ENCODE results near the gene OSBPL5. TPM values are rescaled to one million over a fixed set of nuclear protein-coding genes. Genes with fewer than 3 reads are reported as not detected.

OSBPL5 gene, protein sequence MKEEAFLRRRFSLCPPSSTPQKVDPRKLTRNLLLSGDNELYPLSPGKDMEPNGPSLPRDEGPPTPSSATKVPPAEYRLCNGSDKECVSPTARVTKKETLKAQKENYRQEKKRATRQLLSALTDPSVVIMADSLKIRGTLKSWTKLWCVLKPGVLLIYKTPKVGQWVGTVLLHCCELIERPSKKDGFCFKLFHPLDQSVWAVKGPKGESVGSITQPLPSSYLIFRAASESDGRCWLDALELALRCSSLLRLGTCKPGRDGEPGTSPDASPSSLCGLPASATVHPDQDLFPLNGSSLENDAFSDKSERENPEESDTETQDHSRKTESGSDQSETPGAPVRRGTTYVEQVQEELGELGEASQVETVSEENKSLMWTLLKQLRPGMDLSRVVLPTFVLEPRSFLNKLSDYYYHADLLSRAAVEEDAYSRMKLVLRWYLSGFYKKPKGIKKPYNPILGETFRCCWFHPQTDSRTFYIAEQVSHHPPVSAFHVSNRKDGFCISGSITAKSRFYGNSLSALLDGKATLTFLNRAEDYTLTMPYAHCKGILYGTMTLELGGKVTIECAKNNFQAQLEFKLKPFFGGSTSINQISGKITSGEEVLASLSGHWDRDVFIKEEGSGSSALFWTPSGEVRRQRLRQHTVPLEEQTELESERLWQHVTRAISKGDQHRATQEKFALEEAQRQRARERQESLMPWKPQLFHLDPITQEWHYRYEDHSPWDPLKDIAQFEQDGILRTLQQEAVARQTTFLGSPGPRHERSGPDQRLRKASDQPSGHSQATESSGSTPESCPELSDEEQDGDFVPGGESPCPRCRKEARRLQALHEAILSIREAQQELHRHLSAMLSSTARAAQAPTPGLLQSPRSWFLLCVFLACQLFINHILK
- 10 to 100 TPM; 17.8 to 18.3 TPM for total RNA-seq
- polyA plus RNA-seq, result 1 to 10 TPM; 4.4 to 5.5 (median 4.5) TPM
- total RNA-seq, result 5.2 to 25.6 (median 24.7) reads per million in 6 experiments

DNA sequence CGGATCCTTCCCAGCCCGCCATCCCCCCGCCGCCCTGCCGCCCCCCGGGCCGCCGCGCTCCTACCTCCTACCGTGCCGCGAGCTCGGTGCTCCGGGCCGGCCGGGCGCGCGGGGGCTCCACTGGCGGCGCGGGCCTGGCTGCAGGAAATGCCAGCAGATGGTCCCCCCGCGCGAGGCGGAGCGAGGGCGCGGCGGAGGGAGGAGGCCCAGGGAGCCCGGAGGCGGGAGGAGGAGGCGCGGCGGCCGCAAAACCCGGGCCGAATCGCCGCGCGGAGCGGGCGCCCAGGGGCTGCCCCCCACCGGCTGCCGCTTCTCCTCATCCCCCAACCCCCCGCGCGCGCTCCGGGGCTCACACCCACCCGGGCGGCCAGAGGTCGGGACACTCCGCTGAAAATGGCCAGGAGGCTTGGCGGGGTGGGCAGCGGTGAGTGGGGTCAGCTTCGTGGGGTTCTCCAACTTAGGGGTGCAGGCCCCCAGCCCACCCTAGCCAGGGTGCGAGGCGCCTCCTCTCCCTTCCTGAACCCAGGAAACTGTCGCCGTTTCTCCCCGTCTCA, at the start of gene OSBPL5:
TSS of gene OSBPL5 (minus strand) at position 159 of the 554 bp plus-strand sequence. CDS start 36,162 bp downstream, outside the sequence.
- peaks cover 0 to 12% (median 2%) of the 10 kb centered on the region in 5 donors for H3K27me3 Mint-ChIP-seq
- H3K27ac Mint-ChIP-seq, result peak within 1 kb of the TSS; percentile 57 to 95 (median 76)
- H3K9me3 Mint-ChIP-seq, result no peaks in the 10 kb centered on the region
- H3K4me3 Mint-ChIP-seq, result peak within 1 kb of the TSS; percentile 79 to 93 (median 86)
- peak; percentile 29 to 73 (median 55) for DNase-seq
- peak; percentile 66 to 79 for ATAC-seq
- POLR2A ChIA-PET, result interaction anchor here (0.6 kb wide), 1 partner anchor 149 kb away, joined by 4 read pairs; no protein-coding TSS in a partner anchor
- H3K36me3 Mint-ChIP-seq, result no peaks in the 10 kb centered on the region
- peaks cover 37 to 59% (median 51%) of the 10 kb centered on the region in 4 donors for H3K4me1 Mint-ChIP-seq

DNA sequence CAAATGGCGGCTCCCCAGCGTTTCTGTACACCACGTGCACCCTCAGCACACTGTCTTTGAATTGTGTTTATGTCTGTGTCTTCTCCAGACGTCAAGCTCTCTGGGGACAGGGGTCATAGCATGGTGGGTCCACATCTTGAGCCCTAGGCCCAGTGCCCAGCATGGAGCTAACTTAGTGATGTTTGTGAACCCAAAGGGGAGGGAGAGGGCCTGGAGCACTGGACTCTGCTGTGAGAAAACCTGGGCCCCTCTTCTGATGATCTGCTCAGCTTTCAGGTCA, 49.2 kb upstream of the OSBPL5 start:
- POLR2A ChIA-PET, result no interaction called here
- peaks cover 2 to 34% (median 7%) of the 10 kb centered on the region in 5 donors for H3K27me3 Mint-ChIP-seq
- peak in 1 of 10 donors; percentile 8 for DNase-seq
- H3K4me3 Mint-ChIP-seq, result no peak overlapping the region
- no peak for ATAC-seq
- H3K27ac Mint-ChIP-seq, result no peak overlapping the region
- peaks cover 0 to 8% (median 5%) of the 10 kb centered on the region in 3 donors for H3K36me3 Mint-ChIP-seq
- peaks cover 0 to 12% (median 8%) of the 10 kb centered on the region in 4 donors for H3K4me1 Mint-ChIP-seq
- peaks cover 4 to 17% (median 12%) of the 10 kb centered on the region in 9 donors for H3K9me3 Mint-ChIP-seq

DNA sequence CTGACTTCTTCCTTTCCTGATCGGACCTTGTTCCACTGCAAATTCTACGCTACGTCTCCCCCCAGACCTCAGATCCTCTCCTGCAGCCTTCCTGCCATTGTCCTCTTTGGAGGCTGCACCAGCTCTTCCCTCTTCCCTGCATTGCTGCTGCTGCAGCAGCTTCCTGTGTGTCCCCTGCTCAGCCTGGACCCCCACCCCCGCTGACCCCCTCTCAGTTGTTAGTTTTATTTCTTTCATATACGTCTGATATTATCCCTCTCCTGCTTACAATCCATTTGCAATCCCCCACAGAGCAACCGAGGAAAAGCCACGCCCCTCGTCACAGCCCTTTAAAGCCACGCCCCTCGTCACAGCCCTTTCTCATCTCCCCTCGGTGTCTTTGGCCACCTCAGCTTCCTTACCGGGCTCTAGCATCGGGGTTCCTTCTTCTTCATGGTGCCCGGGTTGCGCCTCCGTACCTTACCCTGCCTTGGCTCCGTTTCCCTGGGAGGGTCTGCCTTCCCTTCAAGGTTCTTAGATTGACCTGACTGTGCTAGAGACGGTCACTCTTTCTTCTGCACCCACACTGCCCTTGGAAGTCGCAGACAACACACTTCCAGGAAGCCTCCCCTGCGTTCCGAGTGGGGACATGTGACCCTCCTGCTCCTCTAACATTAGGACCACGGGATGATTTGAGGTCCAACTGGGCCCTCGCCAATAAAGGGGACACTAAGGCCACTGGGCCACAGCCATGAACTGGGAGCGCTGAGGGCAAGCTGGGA, 48.7 kb upstream of the OSBPL5 start:
- POLR2A ChIA-PET, result no interaction called here

DNA sequence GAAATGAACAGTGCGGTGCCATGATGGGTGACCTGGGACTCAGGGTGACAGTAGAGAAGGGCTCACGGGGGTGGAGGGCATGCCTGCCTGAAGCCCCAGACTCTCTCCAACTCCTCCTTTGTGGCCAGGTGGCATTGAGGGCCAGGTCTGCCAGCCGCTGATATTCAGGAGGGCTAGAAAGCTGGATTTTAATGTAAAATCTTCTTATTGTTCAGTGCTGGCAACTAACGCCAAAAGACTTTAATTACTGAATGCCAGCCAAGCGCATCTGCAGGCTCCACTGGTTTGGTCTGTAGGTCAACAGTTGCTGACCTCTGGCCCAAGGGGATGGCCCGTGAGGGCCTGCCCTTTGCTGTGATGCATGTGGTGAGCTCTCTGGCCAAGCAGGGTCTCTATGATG, 43.2 kb upstream of the OSBPL5 start:
- peaks cover 0 to 7% (median 0%) of the 10 kb centered on the region in 5 donors for H3K27me3 Mint-ChIP-seq
- no peak overlapping the region for H3K4me3 Mint-ChIP-seq
- peaks cover 0 to 8% (median 5%) of the 10 kb centered on the region in 3 donors for H3K36me3 Mint-ChIP-seq
- POLR2A ChIA-PET, result no interaction called here
- no peak for ATAC-seq
- peaks cover 0 to 11% (median 6%) of the 10 kb centered on the region in 4 donors for H3K4me1 Mint-ChIP-seq
- no peak overlapping the region for H3K27ac Mint-ChIP-seq
- H3K9me3 Mint-ChIP-seq, result peaks cover 4 to 17% (median 12%) of the 10 kb centered on the region in 9 donors
- DNase-seq, result peak in 1 of 10 donors; percentile 38

More for the DNA sequence above, 48.7 kb upstream of the OSBPL5 start:
- Mint-ChIP-seq H3K36me3 (peaks cover 0 to 8% (median 5%) of the 10 kb centered on the region in 3 donors), H3K4me1 (peaks cover 0 to 12% (median 8%) of the 10 kb centered on the region in 4 donors), H3K9me3 (peaks cover 4 to 17% (median 12%) of the 10 kb centered on the region in 9 donors), H3K27ac (no peak overlapping the region), H3K4me3 (no peak overlapping the region), H3K27me3 (peaks cover 2 to 34% (median 7%) of the 10 kb centered on the region in 5 donors)
- ATAC-seq (no peak), DNase-seq (peak in 1 of 10 donors; percentile 28)

DNA sequence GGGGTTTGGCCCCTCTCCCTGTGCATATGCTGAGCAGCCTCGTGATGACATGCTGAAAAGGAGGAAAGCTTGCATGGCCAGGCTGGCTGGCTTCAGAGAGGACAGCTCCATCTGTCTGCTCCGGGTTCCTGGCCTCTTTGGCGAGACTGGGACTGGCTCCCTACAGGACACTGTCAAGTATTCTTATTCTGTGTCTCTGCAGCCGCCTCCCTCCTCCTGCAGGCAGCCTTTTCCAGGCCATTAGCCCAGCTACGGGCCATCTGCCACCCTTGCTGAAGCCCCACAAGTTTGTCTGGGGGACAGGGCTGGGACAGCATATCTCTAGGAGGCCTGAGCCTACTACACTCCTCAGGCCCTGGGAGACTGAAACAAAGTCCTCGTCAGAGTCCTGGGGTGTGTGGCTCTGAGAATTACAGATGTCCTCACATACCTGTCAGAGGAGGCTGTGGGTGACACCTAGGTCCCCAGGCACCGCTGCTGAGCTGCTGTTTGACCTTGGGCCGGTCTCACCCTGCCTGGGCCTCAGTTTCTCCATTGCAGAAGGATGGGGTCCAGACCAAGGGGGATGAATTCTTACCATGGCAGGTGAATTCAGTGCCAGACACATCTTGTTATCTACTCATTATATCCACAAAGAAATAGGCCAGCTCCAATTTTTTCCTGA, 42.5 kb upstream of the OSBPL5 start:
- POLR2A ChIA-PET, result no interaction called here
- Mint-ChIP-seq H3K27ac (no peak overlapping the region), H3K4me3 (no peak overlapping the region), H3K9me3 (peaks cover 4 to 17% (median 12%) of the 10 kb centered on the region in 9 donors), H3K4me1 (peaks cover 2 to 14% (median 7%) of the 10 kb centered on the region in 4 donors), H3K36me3 (peaks cover 0 to 8% (median 5%) of the 10 kb centered on the region in 3 donors), H3K27me3 (peaks cover 0 to 7% (median 2%) of the 10 kb centered on the region in 5 donors)
- DNase-seq (peak in 1 of 10 donors; percentile 35), ATAC-seq (no peak)

DNA sequence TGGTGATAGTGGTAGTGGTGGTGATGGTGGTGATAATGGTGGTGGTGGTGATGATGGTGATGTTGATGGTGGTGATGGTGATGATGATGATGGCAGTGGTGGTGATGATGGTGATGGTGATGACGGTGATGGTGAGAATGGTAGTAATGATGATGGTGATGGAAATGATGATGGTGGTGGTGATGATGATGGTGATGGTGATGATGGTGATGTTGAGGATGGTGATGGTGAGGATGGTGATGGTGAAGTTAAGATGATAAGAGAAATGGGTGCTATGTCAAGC, 41.8 kb upstream of the OSBPL5 start:
- POLR2A ChIA-PET, result no interaction called here
- DNase-seq (peak in 1 of 10 donors; percentile 19), ATAC-seq (no peak)

DNA sequence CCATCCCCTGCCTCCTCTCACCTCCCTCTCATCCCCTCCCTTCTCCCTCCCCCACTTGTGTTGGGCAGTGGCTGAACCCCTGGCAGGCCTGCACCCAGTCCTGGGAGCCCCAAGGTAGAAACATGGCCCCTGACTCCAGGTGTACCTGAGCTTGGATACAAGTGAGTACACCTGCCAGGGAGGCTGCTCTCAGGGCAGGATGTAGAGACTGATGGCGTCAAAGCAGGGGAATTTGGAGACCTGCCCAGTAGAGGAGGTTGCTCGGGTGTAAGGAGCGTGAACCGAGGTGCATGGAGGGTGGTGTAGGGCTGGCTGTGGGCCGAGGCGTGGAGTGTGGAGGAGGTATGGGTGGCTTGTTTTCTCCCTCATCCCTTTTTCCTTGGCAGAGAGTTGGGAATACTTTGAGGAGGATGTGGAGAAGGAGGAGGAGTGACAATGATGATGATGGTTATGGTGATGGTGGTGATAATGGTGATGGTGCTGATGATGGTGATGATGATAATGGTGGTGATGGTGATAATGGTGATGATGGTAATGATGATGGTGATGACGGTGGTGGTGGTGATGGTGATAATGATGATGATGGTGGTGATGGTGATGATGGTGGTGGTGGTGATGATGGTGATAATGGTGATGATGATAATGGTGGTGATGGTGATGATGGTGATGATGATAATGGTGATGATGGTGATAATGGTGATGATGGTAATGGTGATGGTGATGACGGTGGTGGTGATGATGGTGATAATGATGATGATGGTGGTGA, 41.2 kb upstream of the OSBPL5 start:
- Mint-ChIP-seq H3K27me3 (peaks cover 0 to 8% (median 3%) of the 10 kb centered on the region in 5 donors), H3K27ac (peak overlapping the region in 1 of 10 donors; percentile 93), H3K4me3 (no peak overlapping the region), H3K9me3 (peaks cover 0 to 9% (median 7%) of the 10 kb centered on the region in 9 donors), H3K4me1 (peaks cover 4 to 25% (median 11%) of the 10 kb centered on the region in 4 donors), H3K36me3 (peaks cover 0 to 5% (median 0%) of the 10 kb centered on the region in 3 donors)
- ATAC-seq (no peak), DNase-seq (peak in 1 of 10 donors; percentile 9)
- POLR2A ChIA-PET, result no interaction called here

More for the DNA sequence above, 41.8 kb upstream of the OSBPL5 start:
- Mint-ChIP-seq H3K27me3 (peaks cover 0 to 6% (median 4%) of the 10 kb centered on the region in 5 donors), H3K9me3 (peaks cover 3 to 14% (median 12%) of the 10 kb centered on the region in 9 donors), H3K4me3 (no peak overlapping the region), H3K4me1 (peaks cover 4 to 22% (median 11%) of the 10 kb centered on the region in 4 donors), H3K27ac (no peak overlapping the region), H3K36me3 (peaks cover 0 to 8% (median 4%) of the 10 kb centered on the region in 3 donors)

DNA sequence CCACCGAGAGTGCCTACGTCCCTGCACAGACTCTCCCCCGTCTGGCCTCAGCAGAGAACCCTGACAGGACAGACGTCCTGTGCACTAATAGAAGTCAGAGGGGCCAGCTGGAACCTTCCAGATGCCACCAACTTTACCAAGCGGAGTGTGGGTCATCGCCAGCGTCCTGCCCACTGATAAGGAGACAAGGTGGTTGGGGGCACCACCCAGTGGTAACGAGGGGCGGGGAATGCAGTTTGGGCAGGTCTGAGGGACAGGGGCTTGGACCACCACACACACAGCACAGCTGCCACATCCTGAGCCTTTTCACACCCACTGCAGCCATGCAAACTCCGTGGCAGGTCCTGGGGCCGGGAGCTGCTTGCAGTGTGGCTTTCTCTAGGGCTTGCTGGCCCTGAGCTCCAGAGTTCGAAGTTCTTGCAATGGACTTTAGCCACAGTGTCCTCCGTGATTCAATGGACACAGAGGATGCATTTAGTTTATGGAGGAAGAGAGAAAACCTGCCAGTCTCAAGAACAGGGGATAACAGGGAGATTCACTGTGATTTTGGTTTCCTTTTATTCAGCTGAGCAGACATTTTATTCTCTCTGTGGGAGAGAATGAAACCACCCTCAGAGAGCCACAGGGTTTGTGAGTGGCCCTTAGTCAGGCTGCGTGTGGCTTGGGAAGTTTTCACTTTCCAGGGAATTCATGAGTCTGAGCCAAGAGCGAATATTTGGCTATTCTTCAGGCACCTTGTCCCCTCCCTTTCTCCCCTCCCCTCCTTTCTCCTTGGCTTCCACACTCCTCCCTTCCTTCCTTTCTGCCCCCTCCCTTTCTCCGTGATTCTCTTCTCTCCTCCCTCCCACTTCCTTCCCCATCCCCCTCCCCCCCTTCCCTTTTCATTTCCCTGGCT, 40.4 kb upstream of the OSBPL5 start:
- Mint-ChIP-seq H3K4me1 (peaks cover 4 to 29% (median 11%) of the 10 kb centered on the region in 4 donors), H3K27ac (peak overlapping the region in 3 of 10 donors; percentile 11 to 93 (median 62)), H3K9me3 (peaks cover 0 to 6% (median 0%) of the 10 kb centered on the region in 9 donors), H3K36me3 (no peaks in the 10 kb centered on the region), H3K27me3 (peaks cover 0 to 8% (median 3%) of the 10 kb centered on the region in 5 donors), H3K4me3 (peak overlapping the region in 1 of 10 donors; percentile 68)
- peak in 2 of 10 donors; percentile 19 to 51 for DNase-seq
- ATAC-seq, result no peak
- POLR2A ChIA-PET, result no interaction called here

DNA sequence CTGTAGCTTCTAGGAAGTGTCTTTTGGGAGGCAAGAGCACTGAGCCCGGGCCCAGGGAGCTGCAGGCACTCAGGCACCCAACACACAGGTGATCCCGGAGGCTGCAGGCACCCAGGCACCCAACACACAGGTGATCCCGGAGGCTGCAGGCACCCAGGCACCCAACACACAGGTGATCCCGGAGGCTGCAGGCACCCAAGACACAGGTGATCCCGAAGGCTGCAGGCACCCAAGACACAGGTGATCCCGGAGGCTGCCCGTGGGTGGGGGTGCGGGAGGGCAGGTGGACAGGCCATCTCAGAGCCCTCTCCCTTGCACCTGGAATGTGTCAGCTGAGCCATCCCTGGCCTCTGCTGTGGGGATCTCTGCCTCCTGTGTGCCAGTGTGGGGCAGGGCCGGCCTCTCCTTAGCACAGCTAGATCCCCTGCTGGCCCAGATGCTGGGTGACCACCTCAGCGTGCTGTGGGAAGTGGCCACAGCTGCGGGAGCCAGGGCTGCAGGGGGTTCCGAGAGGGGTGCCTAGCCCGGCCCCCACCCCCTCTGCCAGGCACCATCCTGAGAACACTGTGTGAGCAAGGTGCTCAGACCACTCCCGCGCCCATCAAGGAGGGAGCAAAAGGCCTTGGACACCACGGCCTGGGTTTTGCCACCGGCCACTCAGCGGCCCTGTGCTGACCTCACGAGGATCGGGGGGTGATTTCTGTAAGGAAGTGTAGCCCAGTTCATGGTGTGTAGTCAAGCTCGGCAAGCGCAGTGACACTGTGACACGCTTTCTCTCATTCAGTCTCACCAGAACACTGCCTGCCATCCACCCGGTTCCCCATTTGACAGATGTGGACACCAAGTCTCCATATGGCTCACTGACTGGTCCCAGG, 39.3 kb upstream of the OSBPL5 start:
- POLR2A ChIA-PET, result no interaction called here

More for the DNA sequence above, 39.3 kb upstream of the OSBPL5 start:
- peaks cover 4 to 29% (median 11%) of the 10 kb centered on the region in 4 donors for H3K4me1 Mint-ChIP-seq
- peak in 1 of 10 donors; percentile 50 for DNase-seq
- H3K27me3 Mint-ChIP-seq, result peaks cover 0 to 8% (median 3%) of the 10 kb centered on the region in 5 donors
- no peak for ATAC-seq
- no peaks in the 10 kb centered on the region for H3K36me3 Mint-ChIP-seq
- peaks cover 0 to 6% (median 0%) of the 10 kb centered on the region in 9 donors for H3K9me3 Mint-ChIP-seq
- no peak overlapping the region for H3K4me3 Mint-ChIP-seq
- peak overlapping the region in 2 of 10 donors; percentile 17 to 35 for H3K27ac Mint-ChIP-seq

Data from naive thymus-derived CD8-positive, alpha-beta T cell (primary cell).